GM21360 (cell line): ENCODE results near the gene TYR.
"Not testable (repeated sequence)": the region's sequence is repeated elsewhere in the genome, so short reads cannot be mapped to it uniquely, and the experiment has no call there.

ENCODE experiments used
- ATAC-seq: cut with Tn5 transposase; IDR thresholded peaks from one replicate; pipeline ENCODE4 v1.9.1; 2021; ENCODE audit warnings: mild to moderate bottlenecking, moderate library complexity; ENCODE audit not compliant: unreplicated experiment

Gene TYR

GRCh38 chr11:89267660-89268302 is 90.1 kb downstream of the TYR start:
- ATAC-seq, result no peak

GRCh38 chr11:89272540-89273088 is 94.9 kb downstream of the TYR start:
- ATAC-seq, result not testable (repeated sequence)

DNA sequence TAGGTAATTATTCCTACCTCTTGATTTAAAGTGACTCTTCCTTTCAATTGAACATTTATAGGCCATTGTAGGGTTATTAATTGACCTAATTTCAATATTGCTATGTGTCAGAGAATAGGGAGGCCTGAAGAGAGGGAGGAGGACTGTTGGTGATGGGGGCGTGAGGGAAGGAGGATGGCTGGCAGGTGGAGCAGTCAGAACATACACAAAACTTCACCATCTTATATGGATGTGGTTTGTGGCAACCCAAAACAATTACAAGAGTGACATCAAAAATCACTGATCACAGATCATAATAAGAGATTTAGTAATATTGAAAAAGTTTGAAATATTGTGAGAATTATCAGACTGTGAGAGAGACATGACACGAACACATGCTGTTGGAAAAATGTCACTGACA is 95.5 kb downstream of the TYR start:
- not testable (repeated sequence) for ATAC-seq

DNA sequence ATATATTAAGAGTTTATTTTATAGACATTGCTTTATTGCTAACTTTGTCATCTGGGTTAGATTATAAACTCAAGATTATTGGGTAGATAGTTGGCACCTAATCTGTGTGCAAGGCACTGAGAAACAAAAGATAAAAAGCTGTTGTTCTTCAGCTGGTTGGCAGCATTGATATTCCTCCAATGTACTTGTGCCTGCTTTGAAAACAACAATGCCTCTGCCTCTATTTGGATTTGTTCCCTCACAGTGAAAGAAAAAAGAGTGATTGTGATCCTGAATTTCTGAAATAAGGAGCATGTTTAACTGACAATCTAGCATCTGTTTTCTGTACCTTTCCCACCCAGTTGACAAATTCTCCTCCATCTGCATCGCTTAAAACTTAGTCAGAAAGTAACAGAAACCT is 98.3 kb downstream of the TYR start:
- no peak for ATAC-seq

- ATAC-seq, result no peak
These were observed 101.5 kb downstream of the TYR start for GRCh38 chr11:89279176-89279575.

DNA sequence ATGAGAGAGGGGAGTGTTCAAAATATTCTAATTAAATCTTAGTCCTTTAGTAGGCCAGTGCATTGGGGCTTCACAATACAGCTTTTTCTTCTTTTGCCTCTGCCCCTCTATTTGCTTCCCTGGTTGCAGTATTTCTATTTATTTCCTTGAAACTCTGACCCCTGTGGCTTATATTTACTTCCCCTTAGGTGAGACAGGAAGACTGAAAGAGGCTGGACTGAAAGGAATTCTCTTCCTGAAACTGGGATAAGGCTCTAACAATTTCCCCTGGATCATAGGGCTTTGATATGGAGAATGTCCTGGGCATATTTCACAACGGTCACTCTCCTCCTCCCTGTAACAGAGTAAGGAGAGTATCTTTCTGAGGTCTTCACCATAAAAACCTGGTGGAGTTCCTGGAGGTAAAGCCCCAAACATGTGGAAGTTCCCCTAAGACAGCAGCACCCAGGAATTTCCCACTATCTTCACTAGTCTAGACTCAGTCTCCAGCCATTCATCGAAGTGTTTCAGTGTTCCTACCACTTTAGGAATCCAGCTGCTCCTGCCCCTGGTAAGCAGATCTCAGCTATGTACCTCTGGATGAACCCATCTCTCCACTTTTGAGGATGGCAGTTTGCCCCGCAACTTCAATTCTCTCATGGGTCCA is 103.5 kb downstream of the TYR start:
- ATAC-seq, result not testable (repeated sequence)

GRCh38 chr11:89286601-89287000 is 108.9 kb downstream of the TYR start:
- not testable (repeated sequence) for ATAC-seq

DNA sequence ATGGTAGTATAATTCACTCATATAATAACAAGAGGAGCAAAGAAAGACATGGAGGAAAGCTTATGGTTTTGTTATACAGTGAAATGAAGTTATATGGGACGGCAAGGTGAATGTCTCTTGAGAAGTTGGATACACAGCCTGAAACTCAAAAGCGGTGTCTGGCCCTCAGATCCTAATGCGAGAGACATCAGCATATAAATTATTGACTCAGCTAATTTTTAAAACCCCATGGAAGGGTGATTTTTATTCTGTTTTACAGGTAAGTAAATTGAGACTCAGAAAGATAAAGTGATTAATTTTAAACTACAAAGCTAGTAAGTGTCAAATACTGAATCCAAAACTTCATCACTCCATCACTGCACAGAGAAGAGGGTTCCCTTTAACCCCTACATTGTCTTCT is 110.3 kb downstream of the TYR start:
- not testable (repeated sequence) for ATAC-seq

GRCh38 chr11:89293965-89294679 is 116.4 kb downstream of the TYR start:
- ATAC-seq, result no peak

DNA sequence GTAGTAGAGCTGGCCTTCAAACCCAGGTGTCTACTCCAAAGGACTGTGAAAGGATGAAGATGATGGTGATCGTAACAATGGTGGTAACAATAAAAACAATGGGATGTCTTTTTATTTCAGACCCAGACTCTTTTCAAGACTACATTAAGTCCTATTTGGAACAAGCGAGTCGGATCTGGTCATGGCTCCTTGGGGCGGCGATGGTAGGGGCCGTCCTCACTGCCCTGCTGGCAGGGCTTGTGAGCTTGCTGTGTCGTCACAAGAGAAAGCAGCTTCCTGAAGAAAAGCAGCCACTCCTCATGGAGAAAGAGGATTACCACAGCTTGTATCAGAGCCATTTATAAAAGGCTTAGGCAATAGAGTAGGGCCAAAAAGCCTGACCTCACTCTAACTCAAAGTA is 117.3 kb downstream of the TYR start:
- ATAC-seq, result not testable (repeated sequence)

DNA sequence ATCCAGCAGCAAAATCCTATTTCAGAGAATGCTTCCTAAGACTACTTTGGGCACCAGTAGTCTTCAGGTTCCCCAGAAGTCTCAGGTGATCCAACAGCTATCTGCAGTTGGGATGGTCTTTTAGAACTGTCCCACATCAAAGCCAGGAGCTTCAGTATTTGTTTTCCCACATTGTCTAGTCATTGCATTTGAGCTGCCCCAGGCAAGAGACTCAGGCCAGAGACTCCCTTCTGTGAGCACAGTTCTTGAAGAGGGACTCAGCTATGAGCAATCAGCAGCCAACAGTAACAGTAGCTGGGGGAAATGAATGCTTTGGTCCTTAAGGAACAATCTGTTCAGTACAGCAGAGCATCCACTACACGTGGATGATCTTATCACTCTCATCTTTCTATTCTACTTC is 125.4 kb downstream of the TYR start:
- ATAC-seq, result not testable (repeated sequence)

GRCh38 chr11:89308272-89308671 is 130.6 kb downstream of the TYR start:
- ATAC-seq, result not testable (repeated sequence)

DNA sequence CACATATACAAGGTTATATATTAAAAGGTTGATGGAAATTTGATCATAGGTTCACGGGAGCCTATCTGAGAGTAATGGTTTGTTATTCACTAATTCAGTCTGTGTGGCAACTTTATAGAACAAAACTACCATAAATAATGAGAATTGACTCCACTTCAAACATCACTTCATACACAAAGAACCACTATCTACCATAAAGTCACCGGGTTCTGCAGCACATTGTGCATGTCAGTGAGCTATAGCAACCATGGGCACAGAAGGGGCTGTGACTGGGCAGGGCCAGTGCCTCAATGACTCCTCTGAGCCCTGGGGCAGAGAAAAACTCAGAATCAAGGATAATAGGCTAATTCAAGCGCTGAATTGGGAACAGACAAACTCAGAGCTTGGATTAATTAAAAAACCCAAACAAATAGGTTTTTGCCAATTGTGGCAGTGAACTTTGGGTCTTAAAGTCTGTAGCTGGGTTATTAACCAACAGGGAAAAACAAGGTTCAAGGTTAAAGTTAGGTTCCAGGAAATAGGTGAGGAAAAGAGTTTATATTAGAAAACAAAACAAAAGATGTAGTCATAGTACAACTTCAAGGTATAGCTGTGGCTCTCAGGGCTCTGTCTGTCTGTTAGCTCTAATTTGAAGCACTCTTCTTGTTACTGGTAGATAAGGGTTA is 131.8 kb downstream of the TYR start:
- not testable (repeated sequence) for ATAC-seq

DNA sequence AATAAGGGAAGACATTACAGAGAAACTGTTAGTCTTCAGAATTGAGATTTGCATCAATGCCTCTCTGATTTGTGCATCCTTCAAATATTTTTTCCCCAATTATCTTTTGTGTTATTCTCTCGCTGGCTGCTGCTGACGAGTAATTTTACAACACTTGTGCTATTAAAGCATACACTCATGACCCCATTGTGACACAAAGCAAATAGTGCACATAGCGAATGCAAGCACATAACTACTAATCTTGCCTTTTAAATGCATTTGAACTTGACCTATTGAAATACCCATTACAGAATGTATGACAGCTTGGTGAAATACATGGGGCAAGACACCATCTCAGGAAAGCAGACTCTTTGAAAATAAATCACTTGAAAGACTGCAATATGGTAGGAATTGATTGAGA is 132.9 kb downstream of the TYR start:
- ATAC-seq, result not testable (repeated sequence)

DNA sequence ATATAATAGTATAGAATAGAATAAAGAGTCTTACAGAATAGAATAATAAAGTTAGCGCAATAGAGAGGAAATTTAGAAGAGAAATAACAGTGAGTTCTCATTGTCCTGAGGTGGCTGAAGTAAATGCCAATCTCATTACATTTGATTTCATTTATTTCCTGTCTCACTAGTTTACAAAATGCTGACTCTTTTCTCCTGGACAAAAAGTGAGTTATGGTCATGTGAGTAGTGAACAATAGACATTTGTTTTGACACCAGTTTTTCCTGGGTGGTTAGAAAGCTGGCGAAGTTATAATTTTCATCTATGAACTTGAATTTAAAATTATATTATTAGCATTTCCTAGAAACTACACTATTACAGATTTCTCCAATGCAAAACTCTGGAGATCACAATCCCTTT is 143.7 kb downstream of the TYR start:
- ATAC-seq, result no peak

- no peak for ATAC-seq
These were observed 150.2 kb downstream of the TYR start for GRCh38 chr11:89327885-89328284.

GRCh38 chr11:89331940-89332339 is 154.3 kb downstream of the TYR start:
- not testable (repeated sequence) for ATAC-seq

DNA sequence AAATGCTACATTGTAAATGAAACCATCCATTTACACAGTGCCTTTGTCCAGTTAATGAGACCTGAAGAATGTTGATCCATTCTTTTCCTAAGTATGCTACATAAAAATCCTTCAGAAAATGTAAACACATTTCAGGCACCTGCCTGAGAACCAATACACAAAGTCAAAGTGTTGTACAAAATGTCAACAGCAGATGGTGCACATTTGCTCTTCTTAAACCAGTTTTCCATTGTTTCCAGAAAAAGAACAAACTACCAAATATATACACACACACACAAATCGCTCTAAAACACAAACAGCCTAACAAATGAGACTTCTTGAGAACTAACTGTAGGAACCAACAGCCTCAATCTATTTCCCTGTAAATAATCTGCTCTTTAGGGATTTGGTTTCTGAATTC is 156.0 kb downstream of the TYR start:
- ATAC-seq, result not testable (repeated sequence)

- not testable (repeated sequence) for ATAC-seq
These were observed 159.5 kb downstream of the TYR start for GRCh38 chr11:89337100-89337650.

- ATAC-seq, result not testable (repeated sequence)
These were observed 160.4 kb downstream of the TYR start for GRCh38 chr11:89338073-89338472.

DNA sequence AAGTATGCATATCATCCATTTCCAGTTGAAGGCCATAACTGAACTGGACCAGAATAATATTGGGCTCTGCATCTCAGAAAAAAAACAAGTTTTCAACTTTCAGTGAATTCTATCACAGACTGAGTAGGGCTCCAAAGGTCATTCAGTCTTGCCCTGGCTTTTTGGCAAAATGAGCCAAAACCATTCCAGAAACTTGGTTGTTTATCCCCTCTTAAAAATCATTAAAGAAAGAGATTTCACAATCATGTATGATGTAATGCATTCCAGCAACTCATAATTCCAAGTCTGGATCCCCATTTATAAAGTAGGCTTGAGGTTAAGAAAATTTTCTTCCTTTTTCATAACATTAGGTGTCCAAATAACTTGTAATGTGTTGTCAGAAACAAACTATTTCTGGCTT is 162.8 kb downstream of the TYR start:
- ATAC-seq, result not testable (repeated sequence)
